Measurements from ENCODE around the gene ZNF81. TPM values are rescaled to one million over a fixed set of nuclear protein-coding genes. Genes with fewer than 3 reads are reported as not detected.
"Not testable (repeated sequence)": the region's sequence is repeated elsewhere in the genome, so short reads cannot be mapped to it uniquely, and the experiment has no call there.

The ZNF81 gene
- 1 to 10 TPM; 7.9 to 8.9 TPM for total RNA-seq
- polyA plus RNA-seq, result 5.3 TPM

GRCh38 chrX:47836164-47837072, at the start of gene ZNF81:
Gene ZNF81, plus strand, starts transcription at chrX:47836902. Its CDS starts 9,366 bp downstream, at chrX:47846268.
- POLR2A ChIA-PET, result interaction anchor here (1.2 to 1.5 kb wide), 3 partner anchors 185 to 1122 kb away, joined by 3 to 7 read pairs (median 4); no protein-coding TSS in a partner anchor
- H3K27ac ChIP-seq (ENCODE audit: low read depth, low read length), result peak within 1 kb of the TSS; percentile 68
- H3K36me3 ChIP-seq (ENCODE audit: insufficient read depth, low read length), result no peaks in the 10 kb centered on the region
- no peaks in the 10 kb centered on the region for H3K9me3 ChIP-seq (ENCODE audit: low read length)
- CTCF ChIA-PET, result interaction anchor here (1.1 to 1.6 kb wide), 3 partner anchors 189 to 276 kb away, joined by 3 to 6 read pairs (median 4); no protein-coding TSS in a partner anchor
- peaks cover 15% of the 10 kb centered on the region for H3K4me1 ChIP-seq (ENCODE audit: insufficient read depth, low read length)
- H3K4me3 ChIP-seq (ENCODE audit: low read length), result peak within 1 kb of the TSS; percentile 76
- Mint-ChIP-seq H3K27me3 (peaks cover 0 to 10% of the 10 kb centered on the region in 2 donors), H3K9me3 (no peaks in the 10 kb centered on the region), H3K27ac (peak within 1 kb of the TSS; percentile 83 to 99 (median 98)), H3K4me3 (peak within 1 kb of the TSS; percentile 94 to 100 (median 97)), H3K36me3 (peaks cover 0 to 11% (median 0%) of the 10 kb centered on the region in 3 donors), H3K4me1 (peaks cover 20 to 28% (median 25%) of the 10 kb centered on the region in 3 donors)
- H3K27me3 ChIP-seq (ENCODE audit: insufficient read depth, low read length, poor library complexity, severe bottlenecking), result no peaks in the 10 kb centered on the region
- peak; percentile 85 to 95 (median 86) for DNase-seq

DNA sequence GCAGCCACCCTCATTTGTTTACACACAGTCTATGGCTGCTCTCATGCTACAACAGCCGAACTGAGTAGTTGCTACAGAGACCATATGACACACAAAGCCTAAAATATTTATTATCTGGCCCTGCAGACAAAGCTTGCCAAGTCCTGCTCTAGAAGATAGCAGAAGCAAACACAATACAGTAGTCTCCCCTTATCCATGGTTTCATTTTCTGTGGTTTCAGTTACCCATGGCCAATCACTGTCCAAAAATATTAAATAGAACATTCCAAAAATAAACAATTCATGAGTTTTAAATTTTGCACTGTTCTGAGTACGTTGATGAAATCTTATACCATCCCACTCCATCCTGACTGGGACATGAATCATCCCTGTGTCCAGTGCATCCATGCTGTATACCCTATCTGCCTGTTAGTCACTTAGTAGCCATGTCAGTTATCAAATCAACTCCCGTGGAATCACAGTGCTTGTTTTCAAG, 40.2 kb upstream of the ZNF81 start:
- no peaks in the 10 kb centered on the region for H3K36me3 Mint-ChIP-seq
- no peaks in the 10 kb centered on the region for H3K4me1 Mint-ChIP-seq
- Histone ChIP-seq H3K27me3 (ENCODE audit: insufficient read depth, low read length, poor library complexity, severe bottlenecking) (no peaks in the 10 kb centered on the region), H3K27ac (ENCODE audit: low read depth, low read length) (no peak overlapping the region), H3K4me3 (ENCODE audit: low read length) (no peak overlapping the region), H3K4me1 (ENCODE audit: insufficient read depth, low read length) (no peaks in the 10 kb centered on the region), H3K36me3 (ENCODE audit: insufficient read depth, low read length) (no peaks in the 10 kb centered on the region), H3K9me3 (ENCODE audit: low read length) (no peaks in the 10 kb centered on the region)
- POLR2A ChIA-PET, result no interaction called here
- H3K27me3 Mint-ChIP-seq, result peaks cover 0 to 12% of the 10 kb centered on the region in 2 donors
- no peak overlapping the region for H3K27ac Mint-ChIP-seq
- DNase-seq, result no peak
- H3K4me3 Mint-ChIP-seq, result no peak overlapping the region
- peaks cover 0 to 2% (median 0%) of the 10 kb centered on the region in 5 donors for H3K9me3 Mint-ChIP-seq
- CTCF ChIA-PET, result no interaction called here

- H3K4me3 Mint-ChIP-seq, result no peak overlapping the region
- H3K27ac Mint-ChIP-seq, result no peak overlapping the region
- H3K27ac ChIP-seq (ENCODE audit: low read depth, low read length), result no peak overlapping the region
- H3K4me3 ChIP-seq (ENCODE audit: low read length), result no peak overlapping the region
- CTCF ChIA-PET, result no interaction called here
- no peaks in the 10 kb centered on the region for H3K36me3 ChIP-seq (ENCODE audit: insufficient read depth, low read length)
- no peaks in the 10 kb centered on the region for H3K4me1 ChIP-seq (ENCODE audit: insufficient read depth, low read length)
- H3K9me3 Mint-ChIP-seq, result peaks cover 0 to 2% (median 0%) of the 10 kb centered on the region in 5 donors
- H3K27me3 ChIP-seq (ENCODE audit: insufficient read depth, low read length, poor library complexity, severe bottlenecking), result no peaks in the 10 kb centered on the region
- H3K9me3 ChIP-seq (ENCODE audit: low read length), result no peaks in the 10 kb centered on the region
- no peaks in the 10 kb centered on the region for H3K36me3 Mint-ChIP-seq
- no peak for DNase-seq
- POLR2A ChIA-PET, result no interaction called here
- H3K4me1 Mint-ChIP-seq, result no peaks in the 10 kb centered on the region
- peaks cover 0 to 12% of the 10 kb centered on the region in 2 donors for H3K27me3 Mint-ChIP-seq
Measured at GRCh38 chrX:47797084-47797483, 39.6 kb upstream of the ZNF81 start.

DNA sequence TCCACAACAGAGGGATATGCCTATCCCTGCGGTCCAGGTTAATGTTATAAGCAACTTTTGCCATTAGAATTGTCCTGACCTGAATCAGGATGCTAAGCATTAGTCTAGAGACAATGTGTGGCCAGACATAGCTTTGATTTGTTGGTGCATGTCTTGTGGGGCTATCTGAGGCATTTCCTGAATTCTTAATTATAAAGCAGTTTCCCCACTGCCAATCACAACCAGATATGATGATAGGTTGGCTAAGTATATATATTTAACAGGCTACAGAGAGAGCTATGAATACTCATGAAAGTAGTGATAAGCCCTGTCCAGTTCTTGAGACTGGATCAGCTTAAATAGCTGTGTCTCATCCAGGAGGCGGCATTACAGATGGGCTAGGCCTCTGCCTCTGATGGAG, 37.8 kb upstream of the ZNF81 start:
- no peaks in the 10 kb centered on the region for H3K27me3 ChIP-seq (ENCODE audit: insufficient read depth, low read length, poor library complexity, severe bottlenecking)
- no peaks in the 10 kb centered on the region for H3K9me3 ChIP-seq (ENCODE audit: low read length)
- Mint-ChIP-seq H3K4me3 (no peak overlapping the region), H3K4me1 (no peaks in the 10 kb centered on the region), H3K27ac (no peak overlapping the region), H3K36me3 (no peaks in the 10 kb centered on the region), H3K27me3 (peaks cover 0 to 12% of the 10 kb centered on the region in 2 donors), H3K9me3 (peaks cover 0 to 2% (median 0%) of the 10 kb centered on the region in 5 donors)
- H3K27ac ChIP-seq (ENCODE audit: low read depth, low read length), result no peak overlapping the region
- no peak for DNase-seq
- H3K4me3 ChIP-seq (ENCODE audit: low read length), result no peak overlapping the region
- H3K4me1 ChIP-seq (ENCODE audit: insufficient read depth, low read length), result no peaks in the 10 kb centered on the region
- ChIA-PET CTCF (no interaction called here), POLR2A (no interaction called here)
- no peaks in the 10 kb centered on the region for H3K36me3 ChIP-seq (ENCODE audit: insufficient read depth, low read length)

- Mint-ChIP-seq H3K4me3 (no peak overlapping the region), H3K36me3 (no peaks in the 10 kb centered on the region), H3K27ac (no peak overlapping the region), H3K9me3 (no peaks in the 10 kb centered on the region), H3K4me1 (no peaks in the 10 kb centered on the region), H3K27me3 (peaks cover 0 to 15% of the 10 kb centered on the region in 2 donors)
- Histone ChIP-seq H3K36me3 (ENCODE audit: insufficient read depth, low read length) (no peaks in the 10 kb centered on the region), H3K9me3 (ENCODE audit: low read length) (no peaks in the 10 kb centered on the region), H3K27ac (ENCODE audit: low read depth, low read length) (no peak overlapping the region), H3K27me3 (ENCODE audit: insufficient read depth, low read length, poor library complexity, severe bottlenecking) (no peaks in the 10 kb centered on the region), H3K4me3 (ENCODE audit: low read length) (no peak overlapping the region), H3K4me1 (ENCODE audit: insufficient read depth, low read length) (no peaks in the 10 kb centered on the region)
- no peak for DNase-seq
- CTCF ChIA-PET, result no interaction called here
- POLR2A ChIA-PET, result no interaction called here
Measured at GRCh38 chrX:47802589-47802988, 34.1 kb upstream of the ZNF81 start.

- CTCF ChIA-PET; H3K4me1 ChIP-seq (ENCODE audit: insufficient read depth, low read length); H3K4me3 ChIP-seq (ENCODE audit: low read length); H3K27me3 ChIP-seq (ENCODE audit: insufficient read depth, low read length, poor library complexity, severe bottlenecking); H3K36me3 ChIP-seq (ENCODE audit: insufficient read depth, low read length); H3K9me3 ChIP-seq (ENCODE audit: low read length); POLR2A ChIA-PET; H3K27ac Mint-ChIP-seq; H3K9me3 Mint-ChIP-seq; H3K36me3 Mint-ChIP-seq; H3K4me3 Mint-ChIP-seq; H3K27ac ChIP-seq (ENCODE audit: low read depth, low read length); DNase-seq; H3K4me1 Mint-ChIP-seq: not testable (repeated sequence)
- peaks cover 0 to 15% of the 10 kb centered on the region in 2 donors for H3K27me3 Mint-ChIP-seq
Measured at GRCh38 chrX:47803103-47803502, 33.6 kb upstream of the ZNF81 start.

DNA sequence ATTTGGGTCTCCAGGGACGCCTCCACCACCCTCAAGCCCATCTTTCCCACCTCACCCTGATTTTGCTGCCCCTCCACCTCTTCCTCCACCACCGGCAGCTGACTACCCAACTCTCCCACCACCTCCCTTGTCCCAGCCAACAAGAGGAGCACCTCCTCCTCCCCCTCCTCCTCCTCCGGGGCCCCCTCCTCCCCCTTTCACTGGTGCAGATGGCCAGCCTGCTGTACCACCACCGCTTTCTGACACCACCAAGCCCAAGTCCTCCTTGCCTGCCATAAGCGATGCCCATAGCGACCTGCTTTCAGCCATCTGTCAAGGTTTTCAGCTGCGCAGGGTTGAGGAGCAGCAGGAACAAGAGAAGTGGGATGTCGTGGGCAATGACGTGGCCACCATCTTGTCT, 32.4 kb upstream of the ZNF81 start:
- H3K27ac Mint-ChIP-seq, result no peak overlapping the region
- ChIA-PET POLR2A (no interaction called here), CTCF (no interaction called here)
- no peak overlapping the region for H3K4me3 Mint-ChIP-seq
- Histone ChIP-seq H3K4me1 (ENCODE audit: insufficient read depth, low read length) (no peaks in the 10 kb centered on the region), H3K9me3 (ENCODE audit: low read length) (no peaks in the 10 kb centered on the region), H3K36me3 (ENCODE audit: insufficient read depth, low read length) (no peaks in the 10 kb centered on the region), H3K27me3 (ENCODE audit: insufficient read depth, low read length, poor library complexity, severe bottlenecking) (no peaks in the 10 kb centered on the region), H3K4me3 (ENCODE audit: low read length) (no peak overlapping the region), H3K27ac (ENCODE audit: low read depth, low read length) (no peak overlapping the region)
- H3K27me3 Mint-ChIP-seq, result peaks cover 0 to 11% of the 10 kb centered on the region in 2 donors
- no peak for DNase-seq
- no peaks in the 10 kb centered on the region for H3K9me3 Mint-ChIP-seq
- H3K36me3 Mint-ChIP-seq, result no peaks in the 10 kb centered on the region
- H3K4me1 Mint-ChIP-seq, result no peaks in the 10 kb centered on the region

DNA sequence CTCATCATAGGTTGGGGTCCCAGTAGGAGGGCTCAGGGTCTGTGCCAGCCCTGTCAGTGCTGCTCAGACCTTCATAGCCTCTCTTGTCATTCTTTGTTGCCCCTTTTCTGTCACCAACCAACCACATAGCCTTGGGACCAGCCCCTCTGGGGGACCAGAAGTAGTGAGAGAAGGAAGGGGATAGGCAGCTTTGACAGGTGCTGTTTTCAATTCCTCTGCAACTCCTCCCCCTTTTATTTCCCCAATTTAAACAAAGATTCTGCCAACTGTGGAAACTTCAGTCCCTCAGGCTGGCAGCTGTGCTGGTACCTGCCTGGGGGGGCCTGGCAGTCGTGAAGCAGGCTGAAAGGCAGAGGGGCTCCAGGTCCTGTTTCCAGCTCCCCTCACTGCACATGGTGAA, 30.9 kb upstream of the ZNF81 start:
- POLR2A ChIA-PET; H3K36me3 ChIP-seq (ENCODE audit: insufficient read depth, low read length); H3K4me3 Mint-ChIP-seq; H3K9me3 ChIP-seq (ENCODE audit: low read length); H3K27me3 ChIP-seq (ENCODE audit: insufficient read depth, low read length, poor library complexity, severe bottlenecking); H3K27ac Mint-ChIP-seq; H3K36me3 Mint-ChIP-seq; H3K27ac ChIP-seq (ENCODE audit: low read depth, low read length); H3K4me1 Mint-ChIP-seq; H3K4me3 ChIP-seq (ENCODE audit: low read length); DNase-seq; H3K4me1 ChIP-seq (ENCODE audit: insufficient read depth, low read length); H3K9me3 Mint-ChIP-seq; CTCF ChIA-PET: not testable (repeated sequence)
- peaks cover 0 to 11% of the 10 kb centered on the region in 2 donors for H3K27me3 Mint-ChIP-seq

Measured in CD8-positive, alpha-beta memory T cell (primary cell).